ENCODE measurements around the gene TTC1.

The TTC1 gene

DNA sequence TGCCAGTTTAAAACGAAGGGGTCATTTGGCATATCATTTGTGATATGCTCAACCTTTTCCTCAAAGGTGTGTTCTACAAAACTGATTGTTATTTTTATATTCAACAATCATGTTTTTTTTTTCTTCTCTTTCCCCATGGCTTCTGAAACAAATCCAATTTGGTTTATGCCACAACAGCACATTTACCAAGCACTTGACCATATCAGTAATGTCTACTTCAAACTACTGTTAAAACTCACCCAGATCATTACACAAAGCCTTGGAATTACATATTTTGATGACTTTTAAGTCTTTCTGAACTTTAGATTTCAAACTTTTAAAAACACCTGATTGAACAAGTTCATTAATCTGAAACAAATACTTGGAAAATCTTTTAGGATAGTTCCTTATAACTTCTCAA, 81.1 kb downstream of the TTC1 start:
- H3K79me2 ChIP-seq (ENCODE audit: control insufficient read depth, low read length), result peaks cover 6% of the 10 kb centered on the region
- no peak overlapping the region for H3K4me2 ChIP-seq (ENCODE audit: low read length)
- no peak overlapping the region for H3K4me3 ChIP-seq (ENCODE audit: low read length)
- H3K9me3 ChIP-seq (ENCODE audit: control insufficient read depth, insufficient read depth, low read length), result no peaks in the 10 kb centered on the region
- TF ChIP-seq EZH2phosphoT487 (IDR thresholded peaks at IDR 0.05; ENCODE audit: borderline replicate concordance, low read length), result no peak
- TF ChIP-seq CTCF (IDR thresholded peaks at IDR 0.05; ENCODE audit: low read depth, low read length, poor library complexity, severe bottlenecking), result no peak
- no peaks in the 10 kb centered on the region for H3F3A ChIP-seq (ENCODE audit: control insufficient read depth, insufficient read depth)
- no peaks in the 10 kb centered on the region for H3K27me3 ChIP-seq (ENCODE audit: control insufficient read depth, low read length)
- peaks cover 26% of the 10 kb centered on the region for H3K36me3 ChIP-seq (ENCODE audit: control insufficient read depth, low read length)
- no peaks in the 10 kb centered on the region for H4K20me1 ChIP-seq (ENCODE audit: control insufficient read depth, insufficient read depth, low read depth, low read length)
- no peaks in the 10 kb centered on the region for H3K4me1 ChIP-seq (ENCODE audit: control insufficient read depth, low read length)
- H3K9me2 ChIP-seq (replicated peaks; ENCODE audit: control insufficient read depth, low read length), result no peaks in the 10 kb centered on the region
- H3K27ac ChIP-seq (ENCODE audit: low read depth, low read length), result no peak overlapping the region

DNA sequence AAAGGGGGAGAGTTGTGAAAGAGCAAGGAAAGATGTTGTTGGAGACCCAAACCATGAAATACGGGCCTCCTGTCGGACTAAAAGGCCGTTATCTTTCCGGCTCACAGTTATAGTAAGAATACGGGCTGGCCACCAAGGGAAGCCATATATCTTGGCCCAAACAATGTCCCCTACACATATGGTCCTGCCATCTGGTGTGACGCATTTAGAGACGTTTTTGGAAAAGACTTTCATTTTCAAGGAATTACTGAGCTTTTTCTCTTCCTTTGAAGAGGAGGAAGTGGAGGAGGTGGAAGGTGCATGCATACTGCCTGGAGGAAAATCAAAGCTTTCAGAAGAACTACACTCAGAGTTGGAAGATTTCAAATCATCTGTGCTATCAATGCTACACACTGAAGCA, 83.6 kb downstream of the TTC1 start:
- H3K36me3 ChIP-seq (ENCODE audit: control insufficient read depth, low read length), result peaks cover 40% of the 10 kb centered on the region
- no peaks in the 10 kb centered on the region for H3K27me3 ChIP-seq (ENCODE audit: control insufficient read depth, low read length)
- H3K4me2 ChIP-seq (ENCODE audit: low read length), result no peak overlapping the region
- no peak overlapping the region for H3K27ac ChIP-seq (ENCODE audit: low read depth, low read length)
- H3K9me3 ChIP-seq (ENCODE audit: control insufficient read depth, insufficient read depth, low read length), result no peaks in the 10 kb centered on the region
- no peaks in the 10 kb centered on the region for H3K4me1 ChIP-seq (ENCODE audit: control insufficient read depth, low read length)
- no peaks in the 10 kb centered on the region for H3F3A ChIP-seq (ENCODE audit: control insufficient read depth, insufficient read depth)
- peaks cover 14% of the 10 kb centered on the region for H3K79me2 ChIP-seq (ENCODE audit: control insufficient read depth, low read length)
- H4K20me1 ChIP-seq (ENCODE audit: control insufficient read depth, insufficient read depth, low read depth, low read length), result no peaks in the 10 kb centered on the region
- H3K4me3 ChIP-seq (ENCODE audit: low read length), result no peak overlapping the region
- H3K9me2 ChIP-seq (replicated peaks; ENCODE audit: control insufficient read depth, low read length), result no peaks in the 10 kb centered on the region
- TF ChIP-seq EZH2phosphoT487 (IDR thresholded peaks at IDR 0.05; ENCODE audit: borderline replicate concordance, low read length), result no peak
- TF ChIP-seq CTCF (IDR thresholded peaks at IDR 0.05; ENCODE audit: low read depth, low read length, poor library complexity, severe bottlenecking), result no peak

DNA sequence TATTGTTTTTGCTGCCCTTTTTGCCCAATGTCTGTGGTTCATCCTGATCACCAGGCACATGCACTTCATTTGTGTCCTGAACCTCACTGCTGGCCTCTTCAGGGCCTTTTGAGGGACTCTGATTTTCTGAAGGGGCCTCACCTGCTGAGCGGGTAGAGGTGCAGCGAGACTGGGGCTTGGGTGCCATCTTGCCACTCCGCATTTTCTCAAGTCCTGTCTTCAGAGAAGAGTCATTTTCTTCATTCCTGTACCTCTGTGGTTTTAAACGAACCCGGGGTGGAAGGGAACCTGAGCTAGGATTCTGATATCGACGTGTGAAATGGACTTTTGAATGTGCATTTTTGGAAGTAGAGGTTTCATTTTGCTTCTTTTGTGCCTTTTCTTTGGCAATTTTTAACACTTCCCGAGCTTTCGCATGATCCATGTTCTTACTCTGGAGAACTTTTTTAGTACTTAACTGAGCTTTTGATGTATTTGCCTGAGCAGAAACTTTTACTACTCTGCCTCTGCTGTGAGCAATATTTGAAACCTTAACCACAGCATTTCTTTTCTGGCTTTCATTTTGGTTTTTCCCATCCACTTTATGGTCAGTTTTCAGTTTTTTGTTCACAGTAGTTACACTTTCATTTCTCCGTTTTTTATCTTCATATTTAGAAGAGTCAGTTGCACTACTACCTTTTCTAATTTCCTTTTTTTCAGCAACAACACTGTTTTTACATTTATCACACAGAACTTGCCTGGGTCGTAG, 84.2 kb downstream of the TTC1 start:
- H3K9me3 ChIP-seq (ENCODE audit: control insufficient read depth, insufficient read depth, low read length), result no peaks in the 10 kb centered on the region
- no peak overlapping the region for H3K27ac ChIP-seq (ENCODE audit: low read depth, low read length)
- peaks cover 40% of the 10 kb centered on the region for H3K36me3 ChIP-seq (ENCODE audit: control insufficient read depth, low read length)
- no peaks in the 10 kb centered on the region for H3F3A ChIP-seq (ENCODE audit: control insufficient read depth, insufficient read depth)
- H3K4me2 ChIP-seq (ENCODE audit: low read length), result no peak overlapping the region
- H4K20me1 ChIP-seq (ENCODE audit: control insufficient read depth, insufficient read depth, low read depth, low read length), result no peaks in the 10 kb centered on the region
- H3K79me2 ChIP-seq (ENCODE audit: control insufficient read depth, low read length), result peaks cover 20% of the 10 kb centered on the region
- no peaks in the 10 kb centered on the region for H3K27me3 ChIP-seq (ENCODE audit: control insufficient read depth, low read length)
- H3K4me1 ChIP-seq (ENCODE audit: control insufficient read depth, low read length), result peaks cover 5% of the 10 kb centered on the region
- H3K4me3 ChIP-seq (ENCODE audit: low read length), result no peak overlapping the region
- H3K9me2 ChIP-seq (replicated peaks; ENCODE audit: control insufficient read depth, low read length), result no peaks in the 10 kb centered on the region
- TF ChIP-seq EZH2phosphoT487 (IDR thresholded peaks at IDR 0.05; ENCODE audit: borderline replicate concordance, low read length) (no peak), CTCF (IDR thresholded peaks at IDR 0.05; ENCODE audit: low read depth, low read length, poor library complexity, severe bottlenecking) (no peak)

All from DOHH2 (cell line).